IMR-90 (cell line): ENCODE measurements around the gene GALNT14. TPM values are rescaled to one million over a fixed set of nuclear protein-coding genes. Genes with fewer than 3 reads are reported as not detected.

ENCODE experiments used
- ATAC-seq: fragments of 200-7000 bp; cut with Tn5 transposase; 2 replicates; pipeline ENCODE4 v1.9.1; 2020; ENCODE audit warnings: low read depth, mild to moderate bottlenecking, moderate library complexity
- BruUV-seq: library from RNA; stranded (reverse); fragments of 400-500 nt; replicated peaks from 2 replicates; lab custom pipeline; 2021; lab: Mats Ljungman, UMichigan
- CTCF ChIA-PET: fragments of 300-600 bp; formaldehyde crosslinking; extraction: SDS; loops from one replicate; lab custom pipeline; 2021; ENCODE audit warnings: antibody characterized with exemption; lab: Yijun Ruan, JAX
- POLR2A ChIA-PET: fragments of 300-600 bp; sonication (Branson Sonifier 250); formaldehyde crosslinking; loops from one replicate; lab custom pipeline; 2022; ENCODE audit warnings: antibody characterized with exemption; ENCODE audit not compliant: unreplicated experiment; lab: Charles Lee
- DNase-seq: peaks from one replicate; pipeline ENCODE4 v3.0.0; 2013
- H2AFZ ChIP-seq: replicated peaks from 2 replicates; pipeline ENCODE3; 2013; ENCODE audit warnings: low read length, mild to moderate bottlenecking; ENCODE audit not compliant: poor library complexity
- H2AK5ac ChIP-seq: 2 replicates; pipeline ENCODE4 v1.6.1; 2013; ENCODE audit warnings: low read depth, low read length, inconsistent platforms
- H2AK9ac ChIP-seq: replicated peaks from 2 replicates; pipeline ENCODE3; 2013; ENCODE audit warnings: mild to moderate bottlenecking, low read depth, low read length, moderate library complexity; ENCODE audit not compliant: poor library complexity
- H2BK120ac ChIP-seq: 2 replicates; pipeline ENCODE4 v1.6.1; 2013; ENCODE audit warnings: low read depth, low read length, inconsistent platforms
- H2BK15ac ChIP-seq: 3 replicates; pipeline ENCODE4 v1.6.1; 2013; ENCODE audit warnings: low read depth, low read length, inconsistent platforms
- H2BK20ac ChIP-seq: 2 replicates; pipeline ENCODE4 v1.6.1; 2013; ENCODE audit warnings: low read depth, mild to moderate bottlenecking, inconsistent platforms, low read length, moderate library complexity
- H2BK5ac ChIP-seq: 2 replicates; pipeline ENCODE4 v1.6.1; 2013; ENCODE audit warnings: mild to moderate bottlenecking, low read depth, low read length, inconsistent platforms; ENCODE audit not compliant: poor library complexity, severe bottlenecking
- H3K14ac ChIP-seq: replicated peaks from 2 replicates; pipeline ENCODE4 v1.6.1; 2013; ENCODE audit warnings: low read depth, low read length, inconsistent platforms
- H3K18ac ChIP-seq: 2 replicates; pipeline ENCODE4 v1.6.1; 2013; ENCODE audit warnings: low read depth, low read length, control low read depth
- H3K23ac ChIP-seq: 2 replicates; pipeline ENCODE4 v1.6.1; 2013; ENCODE audit warnings: low read depth, low read length, inconsistent platforms
- H3K27ac ChIP-seq: 2 replicates; pipeline ENCODE4 v1.5.1; 2013; ENCODE audit warnings: mild to moderate bottlenecking, control low read depth, low read length; ENCODE audit not compliant: insufficient read depth
- H3K27me3 ChIP-seq: 2 replicates; pipeline ENCODE4 v1.6.1; 2013; ENCODE audit warnings: low read length; ENCODE audit not compliant: control insufficient read depth, insufficient read depth
- H3K36me3 ChIP-seq: 2 replicates; pipeline ENCODE4 v1.6.1; 2013; ENCODE audit warnings: low read length, mixed read lengths; ENCODE audit not compliant: control insufficient read depth, insufficient read depth
- H3K4ac ChIP-seq: 2 replicates; pipeline ENCODE4 v1.6.1; 2013; ENCODE audit warnings: low read depth, low read length, inconsistent platforms
- H3K4me1 ChIP-seq: 2 replicates; pipeline ENCODE4 v1.6.1; 2013; ENCODE audit warnings: low read length, mixed read lengths; ENCODE audit not compliant: control insufficient read depth, insufficient read depth
- H3K4me2 ChIP-seq: 2 replicates; pipeline ENCODE4 v1.6.1; 2013; ENCODE audit warnings: low read depth, mild to moderate bottlenecking, control low read depth, low read length, moderate library complexity
- H3K4me3 ChIP-seq: 2 replicates; pipeline ENCODE4 v1.5.1; 2013; ENCODE audit warnings: low read depth, mild to moderate bottlenecking, control low read depth, low read length, moderate library complexity; ENCODE audit not compliant: insufficient read depth
- H3K56ac ChIP-seq: 2 replicates; pipeline ENCODE4 v1.6.1; 2013; ENCODE audit warnings: low read length, inconsistent platforms; ENCODE audit not compliant: insufficient read depth; ENCODE audit errors: extremely low read depth
- H3K79me1 ChIP-seq, 2 experiments: 2 replicates each; pipeline ENCODE4 v1.6.1; 2013; ENCODE audit warnings: low read length in 2 of 2, inconsistent platforms in 1 of 2, low read depth in 1 of 2
- H3K9ac ChIP-seq: 2 replicates; pipeline ENCODE4 v1.6.1; 2013; ENCODE audit warnings: low read depth, low read length, control low read depth
- H3K9me1 ChIP-seq: 2 replicates; pipeline ENCODE4 v1.6.1; 2013; ENCODE audit warnings: low read length, inconsistent platforms; ENCODE audit not compliant: insufficient read depth
- H3K9me3 ChIP-seq: 2 replicates; pipeline ENCODE4 v1.6.1; 2013; ENCODE audit warnings: low read length; ENCODE audit not compliant: control insufficient read depth, insufficient read depth
- H4K20me1 ChIP-seq: 2 replicates; pipeline ENCODE4 v1.6.1; 2013; ENCODE audit warnings: low read length, inconsistent platforms; ENCODE audit not compliant: insufficient read depth
- H4K5ac ChIP-seq: 2 replicates; pipeline ENCODE4 v1.6.1; 2013; ENCODE audit warnings: mild to moderate bottlenecking, low read depth, low read length, control low read depth
- H4K8ac ChIP-seq, 2 experiments: 2 replicates each; pipeline ENCODE4 v1.6.1; 2013; ENCODE audit warnings: low read depth in 2 of 2, low read length in 2 of 2, control low read depth in 1 of 2, inconsistent platforms in 1 of 2
- H4K91ac ChIP-seq: 2 replicates; pipeline ENCODE4 v1.6.1; 2013; ENCODE audit warnings: low read depth, low read length, inconsistent platforms; ENCODE audit not compliant: insufficient read depth
- BHLHE40 ChIP-seq: fragments of 150-350 bp; IDR thresholded peaks from 2 replicates; pipeline ENCODE4 v1.6.1; 2016; ENCODE audit warnings: mild to moderate bottlenecking, low read depth, low read length
- CEBPB ChIP-seq: IDR thresholded peaks from 2 replicates; pipeline ENCODE4 v1.6.1; 2012; ENCODE audit warnings: low read depth, low read length, improper control_type of control experiment
- CHD1 ChIP-seq: IDR thresholded peaks from 2 replicates; pipeline ENCODE4 v1.6.1; 2012; ENCODE audit warnings: low read depth, low read length, improper control_type of control experiment
- CTCF ChIP-seq: conservative IDR thresholded peaks from 2 replicates; pipeline ENCODE4 v1.5.1; 2012; ENCODE audit warnings: mild to moderate bottlenecking, low read depth, low read length, improper control_type of control experiment
- ELK1 ChIP-seq: fragments of 150-350 bp; IDR thresholded peaks from 2 replicates; pipeline ENCODE4 v1.6.1; 2016; ENCODE audit warnings: low read depth, mild to moderate bottlenecking, low read length, moderate library complexity, borderline replicate concordance
- FOS ChIP-seq: fragments of 150-350 bp; IDR thresholded peaks from 2 replicates; pipeline ENCODE4 v1.6.1; 2016; ENCODE audit warnings: low read depth, low read length
- MAFK ChIP-seq: IDR thresholded peaks from 2 replicates; pipeline ENCODE4 v1.6.1; 2012; ENCODE audit warnings: low read depth, low read length, improper control_type of control experiment
- MAZ ChIP-seq: IDR thresholded peaks from 2 replicates; pipeline ENCODE4 v1.6.1; 2012; ENCODE audit warnings: low read depth, mild to moderate bottlenecking, low read length, improper control_type of control experiment, moderate library complexity, borderline replicate concordance
- MXI1 ChIP-seq: IDR thresholded peaks from 2 replicates; pipeline ENCODE4 v1.6.1; 2012; ENCODE audit warnings: low read depth, mild to moderate bottlenecking, low read length, moderate library complexity, borderline replicate concordance
- NFE2L2 ChIP-seq: fragments of 150-350 bp; IDR thresholded peaks from 2 replicates; pipeline ENCODE4 v1.6.1; 2016; ENCODE audit warnings: low read depth, mild to moderate bottlenecking, low read length
- POLR2A ChIP-seq: IDR thresholded peaks from 2 replicates; pipeline ENCODE4 v1.6.1; 2012; ENCODE audit warnings: mild to moderate bottlenecking, low read depth, low read length
- RAD21 ChIP-seq: IDR thresholded peaks from 2 replicates; pipeline ENCODE4 v1.6.1; 2012; ENCODE audit warnings: low read length, improper control_type of control experiment
- RCOR1 ChIP-seq: IDR thresholded peaks from 2 replicates; pipeline ENCODE4 v1.6.1; 2012; ENCODE audit warnings: mild to moderate bottlenecking, low read length, improper control_type of control experiment; ENCODE audit not compliant: insufficient replicate concordance
- RFX5 ChIP-seq: IDR thresholded peaks from 2 replicates; pipeline ENCODE4 v1.8.0; 2012; ENCODE audit warnings: low read depth, mild to moderate bottlenecking, low read length, moderate library complexity
- SMC3 ChIP-seq: fragments of 150-350 bp; IDR thresholded peaks from 2 replicates; pipeline ENCODE4 v1.6.1; 2016; ENCODE audit warnings: low read depth, mild to moderate bottlenecking, antibody characterized with exemption, low read length, moderate library complexity
- USF2 ChIP-seq: fragments of 150-350 bp; IDR thresholded peaks from 2 replicates; pipeline ENCODE4 v1.6.1; 2017; ENCODE audit warnings: mild to moderate bottlenecking, antibody characterized with exemption, low read length, low read depth
- WGBS, 2 experiments: methylation state at CpG; one replicate each; pipeline versions ENCODE4 v1.1.5 to v1.1.7; 2013; ENCODE audit warnings: missing lambda C conversion rate in 2 of 2; ENCODE audit not compliant: insufficient read length in 1 of 2; ENCODE audit errors: extremely low coverage in 2 of 2; 5-methylcytosine and 5-hydroxymethylcytosine counted together
- dilution Hi-C: fragments of 300-500 bp; cut with HindIII; formaldehyde crosslinking; loops from one replicate; pipeline ENCODE4 v1.14.3; 2018; ENCODE audit warnings: low sequenced_read_pairs; ENCODE audit not compliant: unreplicated experiment
- in situ Hi-C: fragments of 300-500 bp; cut with MboI; formaldehyde crosslinking; loops from 3 replicates; pipeline ENCODE4 v1.14.3; 2019; ENCODE audit warnings: low sequenced_read_pairs, inconsistent platforms, mixed read lengths
- intact Hi-C: fragments of 100-400 bp; cut with micrococcal nuclease; formaldehyde crosslinking; loops from 2 replicates; pipeline ENCODE4 v1.10.0; 2022
- polyA plus RNA-seq, 3 experiments: library from polyadenylated mRNA; depleted of rRNA; stranded (reverse); fragments of >200 nt; gene quantifications; 2 replicates each; pipeline ENCODE4 v1.2.3, GENCODE V29; 2012; ENCODE audit warnings: low replicate concordance in 1 of 3
- total RNA-seq: library from RNA; depleted of rRNA; stranded (reverse); fragments of >200 nt; gene quantifications from 2 replicates; pipeline ENCODE4 v1.2.3, GENCODE V29; 2012

The GALNT14 gene
- total and polyA plus RNA-seq, 2 of the 4 experiments (the other 2 are of a cell fraction): 0.15 to 0.18 TPM

- H4K8ac ChIP-seq: no peak overlapping the region
Observed at GRCh38 chr2:30932870-30933269, 205.4 kb downstream of the GALNT14 start.

More at GRCh38 chr2:30932870-30933269, 205.4 kb downstream of the GALNT14 start:
- BruUV-seq: no TSS peak
- Histone ChIP-seq H3K4me1 (no peaks in the 10 kb centered on the region), H3K79me1 (no peaks in the 10 kb centered on the region), H2AK9ac (no peak overlapping the region), H4K20me1 (no peaks in the 10 kb centered on the region), H2BK15ac (no peak overlapping the region), H3K9me3 (no peaks in the 10 kb centered on the region), H3K9me1 (no peaks in the 10 kb centered on the region), H2BK5ac (no peak overlapping the region), H3K56ac (no peak overlapping the region), H4K91ac (no peak overlapping the region), H3K14ac (no peak overlapping the region), H3K36me3 (no peaks in the 10 kb centered on the region), H2AK5ac (no peak overlapping the region), H3K4me2 (no peak overlapping the region), H3K27ac (no peak overlapping the region), H3K18ac (no peak overlapping the region), H2BK120ac (no peak overlapping the region), H2BK20ac (no peak overlapping the region), H4K5ac (no peak overlapping the region), H3K4ac (no peak overlapping the region), H3K23ac (no peak overlapping the region), H3K4me3 (no peak overlapping the region), H3K27me3 (no peaks in the 10 kb centered on the region; the same call in 1 of the 2 replicates), H3K9ac (no peak overlapping the region), H2AFZ (no peak overlapping the region)
- TF ChIP-seq USF2 (no peak), RFX5 (no peak), MAFK (no peak), RCOR1 (no peak), POLR2A (no peak), RAD21 (no peak), FOS (no peak), CTCF (no peak), SMC3 (no peak), CHD1 (no peak), BHLHE40 (no peak), CEBPB (no peak), MAZ (no peak), NFE2L2 (no peak), ELK1 (no peak), MXI1 (no peak)
- DNase-seq (no peak), ATAC-seq (no peak)
- intact Hi-C loops: no loop called here
- ChIA-PET POLR2A (no interaction called here), CTCF (no interaction called here)
- no CpG with 5 or more reads among the region's 3 CpGs for WGBS, 2 experiments
- dilution Hi-C loops: no loop called here
- in situ Hi-C loops: no loop called here
